NCI-H2029 treated with DMSO at 0.1 percent for 48 hours (cell line): Measurements from ENCODE around the gene HLA-DRB1.
A peak's percentile ranks its signal among the peaks of the same experiment; 100 is the strongest.
"Not testable (repeated sequence)": the region's sequence is repeated elsewhere in the genome, so short reads cannot be mapped to it uniquely, and the experiment has no call there.

Experiments used
- DNase-seq: peaks from one replicate; lab custom pipeline; 2025; lab: John Stamatoyannopoulos, UW

The HLA-DRB1 gene

DNA sequence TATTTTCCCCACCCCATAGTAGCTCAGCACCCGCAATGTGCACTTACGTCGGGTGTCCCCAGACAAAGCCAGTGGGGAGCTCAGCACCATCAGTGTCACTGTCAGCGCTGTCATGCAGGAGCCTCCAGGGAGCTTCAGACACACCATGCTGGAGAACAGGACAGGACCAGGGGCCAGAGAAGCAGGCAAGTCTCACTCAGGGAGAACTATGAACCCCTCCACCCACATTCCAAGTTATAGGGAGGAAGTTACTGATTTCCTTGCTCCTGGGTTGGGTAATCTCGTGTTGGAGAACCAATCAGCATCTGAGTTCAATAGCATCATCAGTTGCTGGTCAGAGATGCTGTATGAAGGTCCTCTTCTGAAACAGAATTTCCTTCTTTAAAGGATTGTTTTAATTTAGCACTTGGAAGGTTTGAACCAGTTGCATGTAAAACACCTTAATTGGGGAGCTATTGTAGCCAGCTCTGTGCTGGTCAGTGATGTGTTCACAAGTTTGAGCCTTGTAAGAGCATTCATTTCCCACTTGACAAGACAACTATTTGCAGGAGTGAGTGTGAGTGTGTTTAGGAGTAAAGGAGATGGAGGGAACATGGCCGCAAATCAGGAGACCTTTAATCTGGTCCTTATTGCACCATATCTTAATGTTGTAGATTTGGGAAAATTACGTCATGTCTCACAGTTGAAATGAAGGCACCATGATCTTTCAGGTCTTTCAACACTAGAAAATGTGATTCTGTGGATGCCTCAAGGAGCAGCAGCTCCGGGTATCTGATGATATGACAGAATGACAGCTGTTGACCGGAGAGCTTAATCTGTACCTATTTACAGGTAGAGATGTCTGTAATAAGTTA lies at the start of gene HLA-DRB1:
TSS of gene HLA-DRB1 (minus strand) at position 253 of the 854 bp plus-strand sequence. CDS start at position 147, 106 bp downstream.
- DNase-seq, result no peak

DNA sequence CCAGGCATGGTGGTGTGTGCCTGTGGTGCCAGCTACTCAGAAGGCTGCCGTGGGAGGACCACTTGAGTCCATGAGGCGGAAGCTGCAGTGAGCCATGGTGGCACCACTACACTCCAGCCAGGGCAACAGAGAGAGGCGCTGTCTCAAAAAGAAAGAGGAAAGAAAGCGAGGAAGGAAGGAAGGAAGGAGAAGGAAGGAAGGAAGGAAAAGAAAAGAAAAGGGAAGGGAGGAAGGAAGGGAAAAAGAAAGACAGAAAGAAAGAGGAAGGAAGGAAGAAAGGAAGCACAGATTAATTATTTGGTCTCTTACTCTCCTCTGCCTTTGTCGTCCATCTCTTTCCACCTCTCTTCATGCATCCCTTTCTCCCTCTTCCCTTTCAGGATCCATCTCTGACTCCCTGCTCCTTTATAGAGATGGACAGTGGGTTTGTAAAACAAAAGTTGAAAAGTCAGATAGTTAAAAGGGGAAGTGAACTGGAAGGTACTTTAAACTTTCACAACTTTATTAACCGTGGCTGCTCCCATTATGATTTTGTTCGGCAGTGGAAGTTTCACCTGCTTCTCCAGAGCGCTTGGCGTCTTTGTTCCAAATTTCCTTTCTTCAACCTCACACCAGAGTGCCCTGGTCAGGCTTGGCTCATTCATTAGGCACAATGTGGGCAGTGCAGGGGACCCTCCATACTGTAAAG lies 49.0 kb upstream of the HLA-DRB1 start:
- DNase-seq, result no peak

DNA sequence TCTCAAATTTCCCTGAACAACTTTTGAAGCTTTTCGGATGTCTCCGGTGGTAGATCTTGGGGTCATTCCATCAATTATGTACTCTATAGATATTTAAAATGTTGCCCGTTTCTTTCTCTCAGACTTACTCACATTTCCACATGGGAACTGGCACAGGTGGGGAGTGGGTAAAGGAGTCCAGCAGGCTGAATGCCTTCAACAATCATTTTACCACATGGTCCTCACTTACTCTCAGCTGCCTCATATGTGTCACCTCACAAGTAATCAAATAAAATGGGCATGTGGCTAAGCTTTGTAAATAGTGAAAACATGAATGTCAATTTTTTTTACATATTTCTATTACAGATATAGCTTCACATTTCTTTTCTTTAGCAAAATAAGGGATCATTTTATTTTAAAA lies 48.2 kb upstream of the HLA-DRB1 start:
- DNase-seq, result no peak

DNA sequence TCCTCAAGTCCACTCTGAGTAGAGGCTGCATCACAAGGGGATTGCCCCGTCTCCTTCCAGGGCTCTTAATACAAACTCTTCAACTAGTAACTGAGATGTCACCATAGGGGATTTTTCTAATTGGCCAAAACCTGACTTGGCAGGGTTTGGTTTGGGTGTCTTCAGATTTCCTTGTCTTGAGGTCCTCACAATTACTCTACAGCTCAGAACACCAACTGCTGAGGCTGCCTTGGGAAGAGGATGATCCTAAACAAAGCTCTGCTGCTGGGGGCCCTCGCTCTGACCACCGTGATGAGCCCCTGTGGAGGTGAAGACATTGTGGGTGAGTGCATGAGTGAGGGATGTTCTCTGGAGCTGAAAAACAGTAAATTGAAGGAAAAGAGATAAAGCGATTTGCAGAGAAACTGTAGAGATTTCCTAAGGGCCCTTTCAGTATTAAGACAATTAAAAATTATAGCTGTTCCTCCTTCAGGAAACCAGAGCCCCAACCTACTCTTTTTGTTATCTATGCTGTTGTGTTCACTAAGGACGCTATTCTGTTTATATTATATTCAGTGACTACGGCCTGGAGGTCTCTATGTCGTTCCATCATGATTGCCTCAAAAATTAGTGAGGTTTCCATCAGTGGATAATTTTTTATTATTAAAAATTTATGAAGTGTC lies 47.7 kb upstream of the HLA-DRB1 start, which contains the start of gene HLA-DQA1:
TSS of gene HLA-DQA1 (plus strand) at position 188 of the 662 bp plus-strand sequence. CDS start at position 241, 53 bp downstream.
- DNase-seq, result no peak

DNA sequence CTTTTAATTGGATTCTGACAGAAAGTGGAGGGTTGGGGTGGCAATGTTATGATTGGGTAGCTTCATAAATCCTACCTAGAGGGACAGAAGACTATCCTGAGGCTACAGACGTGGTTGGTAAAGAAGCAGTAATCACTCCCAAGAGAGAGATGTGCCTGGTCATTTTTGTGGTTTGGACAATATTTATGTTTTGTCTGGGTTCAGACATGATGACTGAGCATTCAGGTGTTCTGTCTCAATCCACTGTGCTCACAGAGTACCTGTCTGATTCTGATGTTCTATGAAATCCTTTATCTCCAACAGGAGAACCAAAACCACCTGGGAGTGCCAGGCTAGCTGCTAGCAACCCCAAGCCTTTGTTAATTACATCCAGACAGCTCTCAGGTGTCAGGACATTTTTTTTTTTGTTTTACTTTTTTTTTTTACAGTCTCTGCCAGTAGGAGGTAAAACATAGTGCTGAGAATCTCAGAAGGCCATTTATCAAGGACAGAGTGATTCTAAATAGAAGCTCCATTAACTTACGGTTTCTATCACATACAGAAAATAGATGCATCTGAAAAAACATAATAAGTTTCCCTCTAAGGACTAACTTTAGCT lies 46.0 kb upstream of the HLA-DRB1 start:
- no peak for DNase-seq

DNA sequence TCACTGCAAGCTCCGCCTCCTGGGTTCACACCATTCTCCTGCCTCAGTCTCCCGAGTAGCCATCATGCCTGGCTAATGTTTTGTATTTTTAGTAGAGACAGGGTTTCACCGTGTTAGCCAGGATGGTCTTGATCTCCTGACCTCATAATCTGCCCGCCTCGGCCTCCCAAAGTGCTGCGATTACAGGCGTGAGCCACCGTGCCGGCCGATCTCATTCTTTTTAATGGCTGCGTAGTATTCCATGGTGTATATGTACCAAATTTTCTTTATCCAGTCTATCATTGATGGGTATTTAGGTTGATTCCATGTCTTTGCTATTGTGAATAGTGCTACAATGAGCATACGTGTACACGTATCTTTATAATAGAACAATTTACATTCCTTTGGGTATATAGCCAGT lies 40.1 kb upstream of the HLA-DRB1 start:
- DNase-seq, result not testable (repeated sequence)

DNA sequence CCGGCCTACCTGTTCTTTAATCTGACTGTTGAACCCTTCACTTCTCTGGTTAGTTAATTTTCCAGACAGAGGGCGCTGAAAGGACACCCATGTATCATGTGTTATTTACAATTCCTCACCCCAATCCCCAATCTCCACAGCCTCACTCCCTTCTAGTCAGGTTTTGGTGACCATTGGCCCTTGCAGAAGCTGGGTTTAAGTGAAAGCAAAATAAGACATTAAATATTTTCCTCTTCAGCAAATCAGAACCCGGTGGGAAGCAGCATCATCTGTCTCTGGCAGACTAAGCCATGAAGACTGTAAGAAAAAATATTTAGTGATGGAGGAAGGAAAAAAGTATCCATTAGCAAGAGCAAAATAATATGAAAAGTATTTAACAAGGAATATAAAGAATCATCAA lies 38.2 kb upstream of the HLA-DRB1 start:
- DNase-seq, result no peak

DNA sequence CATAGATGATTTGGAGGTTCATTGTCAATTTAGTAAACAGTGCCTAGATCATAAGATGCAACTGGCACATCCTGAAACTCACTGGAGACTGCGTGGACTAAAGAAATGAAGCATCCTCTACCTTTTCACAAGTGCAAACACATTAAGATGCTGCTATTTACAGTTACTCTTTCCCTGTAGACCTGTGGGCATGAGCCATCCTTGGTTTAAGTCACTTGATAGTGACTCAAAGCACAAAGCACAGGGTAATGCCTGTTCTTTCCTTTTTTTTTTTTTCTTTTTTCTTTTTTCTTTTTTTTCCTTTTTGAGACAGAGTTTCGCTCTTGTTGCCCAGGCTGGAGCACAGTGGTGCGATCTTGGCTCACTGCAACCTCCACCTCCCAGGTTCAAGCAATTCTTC lies 37.6 kb upstream of the HLA-DRB1 start:
- DNase-seq, result no peak

DNA sequence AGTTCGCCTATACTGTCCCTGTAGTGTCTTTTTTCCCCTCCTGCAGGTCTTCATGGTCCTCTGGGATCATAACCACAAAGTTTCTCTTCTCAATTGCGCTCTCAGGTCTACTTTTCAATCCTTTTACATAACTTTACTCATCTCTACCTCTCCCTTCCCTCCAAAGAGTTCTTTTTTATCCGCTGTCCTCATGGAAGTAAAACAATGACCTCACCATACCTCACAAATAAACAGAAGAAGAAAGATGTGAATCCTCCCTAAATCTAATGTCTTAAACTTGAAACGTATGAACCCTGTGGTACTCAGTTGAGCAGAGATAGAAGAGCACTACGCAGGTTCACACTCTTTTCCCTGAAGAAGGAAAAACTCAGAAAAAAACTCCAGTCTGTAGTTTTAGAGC lies 35.5 kb upstream of the HLA-DRB1 start:
- no peak for DNase-seq

DNA sequence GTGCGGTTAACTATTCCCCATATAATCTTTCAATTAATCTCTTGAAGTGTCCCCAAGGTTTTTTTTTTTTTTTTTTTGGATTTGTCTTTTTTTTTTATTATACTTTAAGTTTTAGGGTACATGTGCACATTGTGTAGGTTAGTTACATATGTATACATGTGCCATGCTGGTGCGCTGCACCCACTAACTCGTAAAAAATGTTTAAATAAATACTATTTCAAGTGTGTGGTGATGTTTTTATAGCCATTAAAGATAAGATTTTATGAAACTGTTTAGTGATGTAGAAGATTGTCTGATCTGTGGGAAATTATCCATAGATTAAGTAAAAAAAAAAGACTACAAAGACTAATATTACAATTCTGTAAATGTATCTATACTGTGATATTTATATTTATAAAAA lies 34.9 kb upstream of the HLA-DRB1 start:
- DNase-seq, result no peak

DNA sequence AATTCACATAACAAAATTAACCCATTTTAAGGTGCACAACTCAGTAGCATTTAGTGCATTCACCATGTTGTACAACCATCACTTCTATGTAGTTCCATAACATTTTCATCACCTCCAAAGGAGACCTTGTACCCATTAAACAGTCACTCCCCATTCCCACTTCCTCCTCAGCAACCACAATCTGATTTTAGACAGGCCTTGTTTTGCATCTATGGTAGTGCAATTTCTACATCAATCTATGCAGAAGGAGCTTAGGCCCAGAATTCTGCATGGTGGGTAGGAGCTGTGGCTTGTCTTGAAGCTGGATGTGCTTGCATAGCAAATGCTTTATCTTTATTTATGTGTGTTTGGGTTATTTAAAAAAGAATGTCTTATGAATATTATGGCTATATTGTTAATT lies 34.0 kb upstream of the HLA-DRB1 start:
- DNase-seq, result no peak

DNA sequence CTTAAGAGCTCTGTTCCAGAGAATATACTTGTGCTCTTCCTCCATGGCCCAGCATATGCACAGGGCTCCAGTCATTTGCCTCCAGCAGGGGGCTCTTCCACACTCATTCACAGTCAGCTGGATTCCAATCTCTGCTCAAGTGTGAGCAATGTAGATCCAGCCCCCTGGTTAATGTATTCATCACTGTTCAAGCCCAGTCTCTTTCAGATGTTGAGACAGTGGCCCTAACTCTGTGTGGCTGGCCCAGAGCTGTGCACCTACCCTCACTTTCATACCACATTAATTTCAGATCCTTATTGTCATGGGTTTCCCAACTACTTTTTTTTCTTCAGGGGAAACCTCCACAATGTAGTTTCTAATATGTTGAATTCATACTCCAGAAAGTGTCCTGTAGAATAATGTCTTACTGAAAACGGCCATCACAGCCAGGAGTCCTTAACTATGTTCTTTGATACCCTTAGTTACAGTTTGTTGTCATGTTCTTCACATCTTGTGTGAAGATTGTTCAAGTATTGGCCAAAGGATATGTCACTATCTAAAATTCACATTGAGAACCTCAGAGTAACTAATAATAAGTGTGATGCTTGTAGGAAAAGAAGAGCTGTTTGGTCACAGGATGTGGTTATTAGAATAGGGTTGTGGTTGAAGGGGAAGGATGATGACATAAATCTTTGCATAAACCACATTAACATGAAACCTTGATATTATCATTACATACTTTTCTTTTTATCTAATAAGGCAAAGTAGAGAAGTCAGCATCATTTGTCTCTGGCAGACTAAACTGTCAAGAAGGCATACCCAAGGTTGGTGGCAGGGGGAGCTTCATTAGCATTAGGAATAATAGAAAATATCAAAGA lies 33.1 kb upstream of the HLA-DRB1 start:
- no peak for DNase-seq

DNA sequence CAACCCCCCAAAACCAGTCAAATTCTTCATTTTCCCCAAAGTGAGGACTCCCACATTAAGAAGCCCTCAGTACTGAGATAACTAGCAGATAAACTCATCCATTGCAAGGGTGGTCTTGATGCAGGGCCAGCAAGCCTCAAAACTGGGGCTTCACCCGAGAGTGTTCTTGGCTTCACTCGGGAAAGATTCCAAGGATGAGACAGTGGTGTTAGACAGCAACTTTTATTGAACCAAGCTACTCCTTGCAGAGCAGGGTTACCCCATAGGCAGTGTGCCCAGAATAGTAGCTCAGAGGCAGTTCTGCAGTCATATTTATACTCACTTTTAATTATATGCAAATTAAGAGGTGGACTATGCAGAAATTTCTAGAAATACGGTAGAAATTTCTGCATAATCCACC lies 31.7 kb upstream of the HLA-DRB1 start:
- DNase-seq, result no peak

DNA sequence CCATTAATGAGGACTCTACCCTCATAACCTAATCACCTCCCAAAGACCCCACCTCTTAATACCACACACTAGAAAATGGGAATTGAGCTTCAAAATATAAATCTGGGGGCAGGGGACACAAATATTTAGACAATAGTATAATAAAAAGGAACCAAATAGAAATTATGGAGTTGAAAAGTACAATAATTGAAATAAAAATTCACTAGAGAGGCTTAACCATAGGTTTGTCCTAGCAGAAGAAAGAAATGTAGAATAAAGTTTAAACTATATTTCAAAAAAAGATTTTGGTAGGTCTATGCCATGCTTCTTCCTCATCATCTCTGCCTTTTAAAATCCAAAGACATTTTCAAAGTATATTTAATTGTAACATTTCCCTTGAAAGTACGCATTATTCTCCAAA lies 28.1 kb upstream of the HLA-DRB1 start:
- no peak for DNase-seq

DNA sequence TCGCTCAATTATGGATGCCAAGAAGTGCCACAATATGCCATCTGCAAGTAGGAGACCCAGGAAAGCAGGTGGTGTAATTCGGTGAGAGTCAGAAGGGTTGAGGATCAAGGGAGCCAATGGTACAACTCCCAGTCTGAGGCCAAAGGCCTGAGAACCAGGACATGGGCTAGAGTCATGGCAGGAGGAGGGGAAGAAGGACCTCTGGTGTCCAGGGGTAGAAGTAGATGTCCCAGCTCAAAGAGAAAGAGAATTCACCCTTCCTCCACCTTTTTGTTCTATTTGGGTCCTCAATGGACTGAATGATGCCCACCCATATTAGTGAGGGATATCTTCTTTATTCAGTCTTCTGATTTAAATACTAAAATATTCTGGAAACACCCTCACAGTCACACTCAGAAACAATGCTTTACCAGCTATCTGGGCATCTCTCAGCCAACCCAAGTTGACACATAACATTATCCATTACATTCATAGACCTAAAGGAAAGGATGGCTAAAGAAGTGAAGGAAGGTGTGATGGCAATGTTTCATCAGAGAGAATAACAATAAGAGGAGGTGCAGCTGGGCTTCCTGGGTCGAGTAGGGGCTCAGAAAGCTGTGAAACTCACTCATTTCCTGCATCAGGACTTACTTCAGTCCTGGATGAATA lies 26.4 kb upstream of the HLA-DRB1 start:
- DNase-seq, result no peak

DNA sequence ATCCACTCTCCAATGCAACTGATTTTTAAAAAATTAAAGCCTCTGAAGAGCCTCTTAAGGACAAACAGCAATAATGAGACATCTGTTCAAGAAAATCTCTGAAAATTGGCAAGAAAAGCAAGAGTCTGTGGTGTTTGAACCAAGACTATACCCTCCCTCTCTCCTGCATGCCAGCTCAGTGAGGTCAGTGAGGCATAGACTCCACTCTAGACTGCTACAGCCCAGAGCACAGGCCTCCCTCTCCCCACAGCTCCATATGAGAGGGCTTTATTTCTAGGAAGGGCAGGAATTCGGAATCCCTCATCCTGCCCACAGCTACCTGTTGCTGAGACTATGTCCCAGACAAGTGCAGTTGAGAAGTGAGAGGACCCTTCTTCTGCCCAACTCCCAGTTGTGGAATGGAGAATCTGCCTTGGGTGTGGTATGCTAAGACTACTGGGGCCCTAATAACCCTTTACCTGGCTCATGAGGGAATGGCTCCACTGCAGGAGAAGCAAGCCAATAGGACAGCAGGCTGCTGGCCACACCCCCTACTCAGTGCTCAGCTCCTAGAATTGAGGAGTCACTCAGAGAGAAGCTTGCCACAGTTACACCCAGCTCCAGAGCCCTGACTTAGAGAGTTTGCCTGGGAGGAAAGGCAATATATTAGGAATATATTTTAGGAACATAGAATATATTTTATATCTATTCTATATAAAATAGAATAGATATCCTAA lies 24.9 kb upstream of the HLA-DRB1 start:
- no peak for DNase-seq

DNA sequence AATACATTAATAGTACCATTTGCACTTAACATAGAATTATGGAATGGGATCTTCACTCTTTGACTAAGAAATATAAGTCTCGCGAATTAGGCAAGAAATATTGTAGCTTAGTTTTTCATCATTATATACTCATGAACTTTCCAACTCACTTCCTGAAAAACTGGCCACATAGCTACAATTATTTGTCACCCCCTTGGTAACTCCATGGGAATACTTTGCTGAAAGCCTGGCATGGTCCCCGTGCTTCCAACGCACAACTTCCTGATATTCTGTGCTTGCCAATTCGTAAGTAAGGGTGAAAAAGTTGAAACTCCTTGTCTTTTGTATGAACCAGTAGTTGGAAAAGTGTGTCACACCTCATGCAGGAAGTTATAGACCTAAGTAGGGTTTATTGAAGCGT lies 23.8 kb upstream of the HLA-DRB1 start:
- DNase-seq, result no peak

DNA sequence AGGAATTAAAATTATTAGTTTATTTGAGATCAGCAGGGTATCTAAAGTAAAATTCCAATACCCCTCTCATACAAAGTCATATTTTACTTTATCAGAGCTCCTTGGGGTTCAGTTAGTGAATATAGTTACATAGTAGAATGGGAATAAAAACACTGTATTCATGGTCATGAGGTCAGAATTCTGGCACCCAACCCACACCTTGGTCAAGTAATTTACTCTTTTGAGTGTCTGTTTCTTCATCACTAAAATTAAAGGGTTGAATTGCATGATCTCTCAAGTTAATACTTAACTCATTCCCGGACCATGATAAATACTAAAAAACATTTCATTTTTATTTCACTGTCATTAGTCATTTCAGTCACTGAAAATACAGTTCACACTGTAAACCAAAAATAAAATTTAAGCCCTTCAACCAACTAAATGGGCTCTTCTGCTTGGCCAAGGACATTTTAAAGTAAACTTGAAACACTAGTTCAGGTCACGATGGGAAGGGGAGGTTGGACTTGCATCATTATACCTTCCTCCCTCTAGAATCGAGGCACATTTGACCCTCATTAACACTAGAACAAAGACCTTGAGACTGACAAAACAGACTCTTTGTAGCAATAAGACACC lies 21.1 kb upstream of the HLA-DRB1 start:
- no peak for DNase-seq

DNA sequence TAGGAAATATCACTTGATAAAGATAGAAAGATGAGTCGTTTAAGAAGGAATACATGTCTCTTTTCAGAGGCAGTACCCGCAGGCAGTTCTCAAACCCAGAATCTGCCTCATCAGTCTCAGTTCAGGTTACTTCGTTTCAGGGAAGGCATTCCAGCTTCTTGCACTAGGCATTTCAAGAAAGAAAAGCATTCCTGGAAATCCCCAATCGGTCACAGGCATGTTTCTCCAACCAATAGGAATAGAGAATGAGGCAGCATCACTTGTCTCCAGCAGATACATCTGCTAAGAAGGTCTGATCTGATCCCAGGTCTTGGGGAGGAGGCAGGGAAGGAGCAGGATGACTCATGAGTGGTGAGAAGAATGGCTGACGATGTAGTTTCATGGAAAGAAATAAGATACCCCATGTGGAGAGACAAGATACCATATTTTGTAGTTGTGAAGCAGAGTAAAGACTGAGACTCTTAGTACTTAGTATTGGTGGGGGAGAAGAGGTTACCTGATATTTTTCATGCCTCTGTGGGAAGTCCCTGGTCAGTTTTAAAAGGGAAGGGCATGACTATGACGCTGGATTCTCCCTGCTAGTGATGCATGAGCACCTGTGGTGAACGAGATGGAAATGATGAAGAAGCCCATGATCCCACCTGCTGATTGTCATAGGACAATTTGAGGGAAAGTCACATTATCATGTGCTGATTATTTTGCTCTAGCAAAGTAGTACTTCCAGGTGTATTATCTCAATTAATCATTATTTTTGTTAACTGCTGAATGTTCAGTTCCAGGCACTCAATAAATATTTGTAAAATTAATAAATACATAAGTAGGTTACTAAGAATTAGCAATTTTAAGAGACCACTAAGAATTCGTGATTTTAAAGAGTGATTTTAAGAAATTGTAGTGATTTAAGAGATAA lies 20.3 kb upstream of the HLA-DRB1 start:
- peak; percentile 5 for DNase-seq
